Neural crest cell (in vitro differentiated cells): ENCODE data around the gene RALGPS1. TPM values are rescaled to one million over a fixed set of nuclear protein-coding genes. Genes with fewer than 3 reads are reported as not detected.

Source experiments
- DNase-seq: peaks from one replicate; pipeline ENCODE4 v3.0.0; 2021; ENCODE audit warnings: low read depth, mixed read lengths, low spot score
- H3K27ac Mint-ChIP-seq: one replicate; pipeline ENCODE4 v1.8.0; 2021; ENCODE audit warnings: mild to moderate bottlenecking, mixed read lengths; ENCODE audit not compliant: unreplicated experiment
- H3K27me3 Mint-ChIP-seq: 2 replicates; pipeline ENCODE4 v1.8.0; 2021; ENCODE audit warnings: low read depth, mild to moderate bottlenecking, mixed read lengths
- H3K36me3 Mint-ChIP-seq: 2 replicates; pipeline ENCODE4 v1.8.0; 2021; ENCODE audit warnings: low read depth, mild to moderate bottlenecking, mixed read lengths
- H3K4me1 Mint-ChIP-seq: 2 replicates; pipeline ENCODE4 v1.8.0; 2021; ENCODE audit warnings: mixed read lengths
- H3K4me3 Mint-ChIP-seq: one replicate; pipeline ENCODE4 v1.8.0; 2021; ENCODE audit warnings: mild to moderate bottlenecking, mixed read lengths
- H3K9me3 Mint-ChIP-seq: 2 replicates; pipeline ENCODE4 v1.8.0; 2021; ENCODE audit warnings: mixed read lengths
- total RNA-seq: library from RNA; stranded (reverse); gene quantifications from 2 replicates; pipeline ENCODE4 v1.2.1, GENCODE V29; 2021
- TF ChIP-seq, protein P1 (sequence below): fragments of 200-600 bp; sonication (generic); conservative IDR thresholded peaks from 2 replicates; pipeline ENCODE4 v1.5.0; 2021; ENCODE audit warnings: antibody characterized with exemption, mild to moderate bottlenecking

Gene RALGPS1
- total RNA-seq, 1 donor from 2014 or later: 11.7 TPM

GRCh38 chr9:126891676-126892075, 22.9 kb upstream of the RALGPS1 start:
- Mint-ChIP-seq H3K36me3 (no peaks in the 10 kb centered on the region), H3K9me3 (no peaks in the 10 kb centered on the region), H3K4me3 (no peak overlapping the region), H3K27ac (no peak overlapping the region), H3K27me3 (no peaks in the 10 kb centered on the region), H3K4me1 (peaks cover 8% of the 10 kb centered on the region)
- no peak for DNase-seq
- TF ChIP-seq, protein P1, sequence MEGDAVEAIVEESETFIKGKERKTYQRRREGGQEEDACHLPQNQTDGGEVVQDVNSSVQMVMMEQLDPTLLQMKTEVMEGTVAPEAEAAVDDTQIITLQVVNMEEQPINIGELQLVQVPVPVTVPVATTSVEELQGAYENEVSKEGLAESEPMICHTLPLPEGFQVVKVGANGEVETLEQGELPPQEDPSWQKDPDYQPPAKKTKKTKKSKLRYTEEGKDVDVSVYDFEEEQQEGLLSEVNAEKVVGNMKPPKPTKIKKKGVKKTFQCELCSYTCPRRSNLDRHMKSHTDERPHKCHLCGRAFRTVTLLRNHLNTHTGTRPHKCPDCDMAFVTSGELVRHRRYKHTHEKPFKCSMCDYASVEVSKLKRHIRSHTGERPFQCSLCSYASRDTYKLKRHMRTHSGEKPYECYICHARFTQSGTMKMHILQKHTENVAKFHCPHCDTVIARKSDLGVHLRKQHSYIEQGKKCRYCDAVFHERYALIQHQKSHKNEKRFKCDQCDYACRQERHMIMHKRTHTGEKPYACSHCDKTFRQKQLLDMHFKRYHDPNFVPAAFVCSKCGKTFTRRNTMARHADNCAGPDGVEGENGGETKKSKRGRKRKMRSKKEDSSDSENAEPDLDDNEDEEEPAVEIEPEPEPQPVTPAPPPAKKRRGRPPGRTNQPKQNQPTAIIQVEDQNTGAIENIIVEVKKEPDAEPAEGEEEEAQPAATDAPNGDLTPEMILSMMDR: no peak

DNA sequence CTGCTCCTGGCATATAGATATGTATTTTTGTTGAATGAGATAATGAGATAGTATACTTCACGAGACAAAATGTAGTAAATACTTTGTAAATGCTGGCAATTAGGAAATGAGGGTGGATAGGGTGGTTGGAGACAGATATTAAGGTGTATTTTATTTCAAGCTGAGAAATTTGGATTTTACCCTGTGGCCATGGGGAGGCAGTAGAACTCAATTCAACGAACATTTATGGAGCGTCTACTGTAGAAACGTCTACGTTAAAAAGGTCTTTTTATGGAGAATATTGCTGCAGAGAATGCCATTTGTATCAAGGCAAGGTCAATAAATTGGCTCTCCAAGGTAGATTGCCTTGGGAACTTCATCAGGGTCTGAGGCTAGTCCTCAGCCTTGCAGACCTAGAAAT, 21.5 kb upstream of the RALGPS1 start:
- Mint-ChIP-seq H3K36me3 (no peaks in the 10 kb centered on the region), H3K4me1 (peaks cover 8% of the 10 kb centered on the region), H3K27ac (no peak overlapping the region), H3K4me3 (no peak overlapping the region), H3K27me3 (no peaks in the 10 kb centered on the region), H3K9me3 (no peaks in the 10 kb centered on the region)
- no peak for DNase-seq
- TF ChIP-seq, protein P1: peak; percentile 52

GRCh38 chr9:126894052-126894603, 20.5 kb upstream of the RALGPS1 start:
- no peaks in the 10 kb centered on the region for H3K36me3 Mint-ChIP-seq
- H3K4me1 Mint-ChIP-seq: peaks cover 8% of the 10 kb centered on the region
- DNase-seq: no peak
- no peak overlapping the region for H3K27ac Mint-ChIP-seq
- no peaks in the 10 kb centered on the region for H3K9me3 Mint-ChIP-seq
- no peaks in the 10 kb centered on the region for H3K27me3 Mint-ChIP-seq
- H3K4me3 Mint-ChIP-seq: no peak overlapping the region
- TF ChIP-seq, protein P1: no peak

GRCh38 chr9:126902210-126902609, 12.4 kb upstream of the RALGPS1 start:
- peaks cover 2% of the 10 kb centered on the region for H3K27me3 Mint-ChIP-seq
- no peaks in the 10 kb centered on the region for H3K4me1 Mint-ChIP-seq
- no peak overlapping the region for H3K4me3 Mint-ChIP-seq
- no peak overlapping the region for H3K27ac Mint-ChIP-seq
- no peaks in the 10 kb centered on the region for H3K36me3 Mint-ChIP-seq
- DNase-seq: no peak
- H3K9me3 Mint-ChIP-seq: peaks cover 4% of the 10 kb centered on the region
- TF ChIP-seq, protein P1: no peak

DNA sequence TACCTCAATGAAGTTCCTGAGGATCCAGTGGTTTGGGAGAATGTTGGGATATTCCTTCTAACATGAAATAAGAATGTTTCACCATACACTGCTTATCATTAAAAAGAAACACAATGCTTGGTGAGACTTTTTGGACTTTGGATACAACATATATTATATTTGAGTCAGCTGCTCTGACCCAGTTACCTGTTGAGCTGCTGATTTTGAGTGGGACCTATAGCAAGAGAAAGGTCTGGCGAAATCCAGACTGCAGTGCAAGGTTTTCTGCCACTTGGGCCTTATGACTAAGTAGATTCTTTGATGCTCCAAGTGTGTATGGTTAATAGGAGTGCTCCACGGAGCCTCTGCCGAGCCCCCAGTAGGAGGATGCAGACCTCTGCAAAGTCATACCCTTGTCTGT, 10.0 kb upstream of the RALGPS1 start:
- peaks cover 20% of the 10 kb centered on the region for H3K27me3 Mint-ChIP-seq
- TF ChIP-seq, protein P1: no peak
- peaks cover 4% of the 10 kb centered on the region for H3K9me3 Mint-ChIP-seq
- no peak overlapping the region for H3K27ac Mint-ChIP-seq
- H3K4me3 Mint-ChIP-seq: no peak overlapping the region
- no peaks in the 10 kb centered on the region for H3K4me1 Mint-ChIP-seq
- DNase-seq: no peak
- H3K36me3 Mint-ChIP-seq: no peaks in the 10 kb centered on the region

- no peak overlapping the region for H3K27ac Mint-ChIP-seq
- peaks cover 2% of the 10 kb centered on the region for H3K9me3 Mint-ChIP-seq
- peaks cover 21% of the 10 kb centered on the region for H3K27me3 Mint-ChIP-seq
- DNase-seq: no peak
- no peaks in the 10 kb centered on the region for H3K36me3 Mint-ChIP-seq
- TF ChIP-seq, protein P1: no peak
- H3K4me3 Mint-ChIP-seq: no peak overlapping the region
- no peaks in the 10 kb centered on the region for H3K4me1 Mint-ChIP-seq
These were observed 8.5 kb upstream of the RALGPS1 start for GRCh38 chr9:126906091-126906490.
